ENCODE measurements around the gene OR11H6.
"Not testable (repeated sequence)": the region's sequence is repeated elsewhere in the genome, so short reads cannot be mapped to it uniquely, and the experiment has no call there.

GRCh38 chr14:20195170-20195569 is 28.3 kb upstream of the OR11H6 start:
- not testable (repeated sequence) for TF ChIP-seq CTCF, POLR2A (IDR thresholded peaks at IDR 0.05)
